SK-MEL-5 (cell line): Measurements from ENCODE around the gene SLC28A3. TPM values are rescaled to one million over a fixed set of nuclear protein-coding genes. Genes with fewer than 3 reads are reported as not detected.
A peak's percentile ranks its signal among the peaks of the same experiment; 100 is the strongest.

Experiments
- DNase-seq: peaks from one replicate; pipeline ENCODE4 v3.0.0-alpha.2; 2016; ENCODE audit warnings: low read depth, low spot score
- in situ Hi-C: cut with HindIII; loops from 2 replicates; pipeline ENCODE4 v1.10.0; 2016; ENCODE audit warnings: low sequenced_read_pairs, high pct_unique_total_duplicates, low pct_unique_long_range_greater_than_20kb
- total RNA-seq: library from RNA; depleted of rRNA; stranded (reverse); fragments of >200 nt; shearing (Covaris generic); gene quantifications from 2 replicates; pipeline ENCODE4 v1.2.3, GENCODE V29; 2014

SLC28A3 gene
- total RNA-seq, 1 experiment from 2014 or later, result not detected

- no peak for DNase-seq
- in situ Hi-C loops, result no loop called here
Measured at GRCh38 chr9:84276741-84277140, 63.8 kb downstream of the SLC28A3 start.

DNA sequence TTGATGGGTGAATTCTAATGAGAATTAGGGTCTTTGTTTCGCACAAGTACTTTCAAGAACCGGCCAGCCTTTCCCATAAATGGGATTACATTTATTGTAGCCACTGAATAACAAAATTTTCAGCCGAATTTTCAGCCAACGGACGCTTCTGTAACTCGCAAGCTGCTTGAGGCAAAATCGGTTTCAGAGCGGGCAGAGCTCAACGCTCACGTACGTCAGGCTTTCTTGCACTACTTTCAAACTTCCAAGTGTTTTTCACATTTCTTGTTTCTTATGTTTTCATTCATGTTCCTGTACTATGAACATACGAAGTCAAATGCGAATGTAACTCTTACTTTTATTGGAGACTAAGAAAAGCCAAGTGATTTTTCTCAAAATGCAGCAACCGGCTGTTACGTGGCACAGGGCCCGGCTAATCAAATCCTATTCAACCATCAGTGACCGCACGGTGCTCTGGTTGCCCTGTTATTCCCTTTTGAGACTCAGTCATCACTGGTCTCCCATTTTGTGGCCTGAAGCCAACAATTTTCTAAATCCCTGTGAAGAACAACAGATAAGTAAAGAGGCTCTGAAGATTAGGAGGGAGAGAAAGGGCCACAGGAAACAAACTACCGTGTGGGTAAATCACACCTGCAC lies 68.5 kb downstream of the SLC28A3 start:
- in situ Hi-C loops, result no loop called here
- DNase-seq, result no peak

DNA sequence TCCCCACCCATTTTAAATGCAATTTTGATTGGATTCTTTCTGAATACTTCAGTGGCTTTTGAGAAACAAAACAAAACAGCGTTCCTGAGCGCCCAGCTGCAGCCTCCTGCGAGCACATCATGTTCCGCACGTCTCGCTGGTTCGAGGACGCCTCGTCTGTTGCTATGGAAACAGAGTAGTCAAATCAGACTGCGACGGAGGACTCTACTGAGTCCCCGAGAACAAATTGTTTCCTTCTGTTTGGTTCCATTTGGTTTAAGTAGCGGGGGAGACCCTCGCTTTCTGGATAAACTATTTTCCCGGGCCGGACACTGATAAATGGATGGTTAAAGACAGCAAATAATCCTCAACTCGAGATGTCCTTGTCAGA lies 69.0 kb downstream of the SLC28A3 start:
- in situ Hi-C loops, result no loop called here

DNA sequence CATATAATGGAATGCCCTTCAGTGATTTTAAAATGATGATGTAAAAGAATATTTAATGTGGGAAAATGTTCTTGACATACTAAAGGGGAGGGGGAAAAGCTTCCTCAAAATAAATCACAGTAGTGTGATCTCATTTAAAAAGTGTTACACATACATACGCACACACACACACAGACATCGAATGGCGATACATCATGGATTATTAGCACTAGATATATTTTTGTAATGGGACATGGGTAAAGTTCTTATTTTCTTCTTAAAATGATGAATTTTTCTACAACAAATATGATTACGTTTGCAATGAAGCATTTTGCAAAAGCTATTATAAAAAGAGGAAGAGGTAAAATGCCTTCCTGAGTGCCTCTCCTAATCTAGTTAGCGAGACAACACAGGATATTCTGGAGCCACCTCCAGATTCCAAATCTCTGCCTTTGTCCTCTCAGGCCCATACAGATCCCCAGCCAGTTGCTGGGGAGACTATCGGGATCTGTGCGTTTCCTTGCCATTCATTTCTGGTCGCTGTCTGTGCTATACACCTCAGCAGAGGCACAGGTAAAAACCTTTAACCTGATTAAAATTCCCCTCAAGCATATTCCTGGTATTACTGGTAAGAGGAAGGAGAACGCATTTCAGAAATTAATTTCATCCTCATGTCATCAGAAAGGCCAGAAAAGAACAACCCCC lies 69.6 kb downstream of the SLC28A3 start:
- in situ Hi-C loops, result no loop called here
- no peak for DNase-seq

More for the DNA sequence above, 69.0 kb downstream of the SLC28A3 start:
- DNase-seq, result no peak

GRCh38 chr9:84266087-84266561 lies 74.4 kb downstream of the SLC28A3 start:
- DNase-seq, result no peak
- in situ Hi-C loops, result no loop called here

GRCh38 chr9:84264307-84265029 lies 76.1 kb downstream of the SLC28A3 start:
- in situ Hi-C loops, result no loop called here
- DNase-seq, result no peak

- in situ Hi-C loops, result no loop called here
- DNase-seq, result peak; percentile 84
Measured at GRCh38 chr9:84261070-84261746, 79.3 kb downstream of the SLC28A3 start.

GRCh38 chr9:84258371-84258770 lies 82.2 kb downstream of the SLC28A3 start:
- in situ Hi-C loops, result no loop called here
- no peak for DNase-seq

GRCh38 chr9:84255696-84256095 lies 84.9 kb downstream of the SLC28A3 start:
- in situ Hi-C loops, result no loop called here
- no peak for DNase-seq

- DNase-seq, result no peak
- in situ Hi-C loops, result no loop called here
Measured at GRCh38 chr9:84254972-84255371, 85.6 kb downstream of the SLC28A3 start.

- in situ Hi-C loops, result no loop called here
Measured at GRCh38 chr9:84251921-84252320, 88.6 kb downstream of the SLC28A3 start.

GRCh38 chr9:84241817-84242373 lies 98.7 kb downstream of the SLC28A3 start:
- DNase-seq, result no peak
- in situ Hi-C loops, result no loop called here

More at GRCh38 chr9:84251921-84252320, 88.6 kb downstream of the SLC28A3 start:
- DNase-seq, result no peak

DNA sequence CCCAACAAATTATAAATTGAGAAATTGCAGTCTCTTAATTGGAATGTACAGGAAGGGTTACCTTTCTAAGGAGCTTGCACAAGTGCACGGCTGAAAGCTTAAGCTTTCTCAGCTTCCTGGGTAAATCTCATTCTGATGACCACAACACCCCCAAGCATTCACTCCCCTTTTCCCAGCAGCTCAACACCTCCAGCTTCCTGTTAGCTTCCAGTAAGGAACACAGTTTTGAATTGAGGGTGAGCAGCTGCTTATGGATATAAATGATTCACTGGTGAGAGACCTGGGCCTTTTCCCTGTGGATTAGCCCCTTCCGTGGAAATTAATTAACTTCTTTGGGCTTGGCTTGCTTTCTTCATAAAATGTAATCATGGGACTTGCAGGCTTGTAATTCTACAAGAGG lies 101.2 kb downstream of the SLC28A3 start:
- DNase-seq, result no peak
- in situ Hi-C loops, result no loop called here

DNA sequence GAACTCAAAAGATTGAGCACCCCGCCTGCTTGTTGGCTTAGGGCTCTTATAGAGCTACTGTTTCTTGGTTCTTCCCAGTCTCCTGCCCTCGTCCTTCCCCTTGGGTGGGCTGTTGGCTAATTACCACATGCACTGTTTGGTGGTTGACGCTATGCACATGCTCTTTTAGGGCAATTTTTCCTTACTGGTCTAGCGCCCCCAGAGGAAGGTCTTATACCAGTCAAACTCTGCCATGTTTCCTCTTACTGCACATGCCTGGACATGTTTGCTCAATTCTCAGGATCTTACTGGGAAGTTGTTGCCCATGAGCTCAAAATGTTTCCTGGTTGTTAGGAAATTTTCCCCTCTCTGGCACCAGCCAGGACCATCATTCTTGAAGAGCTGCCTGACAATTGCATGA lies 101.9 kb downstream of the SLC28A3 start:
- peak; percentile 63 for DNase-seq
- in situ Hi-C loops, result no loop called here

DNA sequence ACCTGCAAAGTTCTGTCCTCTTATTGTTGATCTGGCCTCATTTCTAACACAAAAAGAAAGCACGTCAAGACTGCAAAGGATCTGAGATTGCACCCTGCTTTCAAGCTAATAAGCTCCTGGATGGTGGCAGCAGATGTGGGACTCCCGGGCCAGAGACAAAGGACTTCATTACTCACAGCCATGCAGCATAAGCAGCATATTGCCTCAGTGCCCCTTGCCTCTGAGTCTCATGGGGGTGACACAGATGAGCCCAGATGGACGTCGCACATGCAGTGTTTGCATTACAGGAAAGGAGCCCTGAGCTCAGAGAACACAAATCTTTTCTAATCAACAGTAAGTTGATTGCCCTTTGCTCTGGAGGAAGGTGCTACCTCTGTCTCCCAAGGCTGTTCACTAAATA lies 105.0 kb downstream of the SLC28A3 start:
- no peak for DNase-seq
- in situ Hi-C loops, result no loop called here

GRCh38 chr9:84230355-84231145 lies 110.0 kb downstream of the SLC28A3 start:
- peak; percentile 63 for DNase-seq
- in situ Hi-C loops, result no loop called here

DNA sequence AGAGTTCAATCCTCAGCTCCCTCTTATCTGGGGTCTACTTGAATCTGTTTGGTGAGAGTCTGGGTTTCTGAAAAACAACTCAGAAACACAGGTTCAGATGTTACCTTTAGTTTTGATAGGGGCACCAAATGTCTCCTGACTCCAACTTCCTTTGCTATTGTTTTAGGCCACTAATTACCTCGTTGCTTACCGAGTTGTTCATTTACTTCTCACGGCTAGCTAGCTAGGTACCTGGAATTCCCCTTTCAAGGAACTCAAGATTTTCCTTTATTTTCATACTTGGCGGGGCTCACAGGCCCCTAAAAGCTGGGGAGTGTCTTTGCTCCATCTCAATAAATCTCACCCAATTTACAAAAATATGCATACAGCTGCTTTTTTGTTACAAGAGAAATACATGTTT lies 111.4 kb downstream of the SLC28A3 start:
- no peak for DNase-seq
- in situ Hi-C loops, result no loop called here
